NCI-H2081 (cell line): ENCODE measurements around the gene SIRT7.
"Not testable (repeated sequence)": the region's sequence is repeated elsewhere in the genome, so short reads cannot be mapped to it uniquely, and the experiment has no call there.

Experiments
- DNase-seq, 2 experiments: peaks; one replicate each; lab custom pipeline; 2025; lab: John Stamatoyannopoulos, UW

The SIRT7 gene

GRCh38 chr17:81920612-81921536 lies 2.9 kb upstream of the SIRT7 start:
- no peak for DNase-seq

GRCh38 chr17:81918832-81919545 lies 1.0 kb upstream of the SIRT7 start:
- DNase-seq: no peak

- not testable (repeated sequence) for DNase-seq
These were observed 325 bp upstream of the SIRT7 start for GRCh38 chr17:81918333-81918669.

GRCh38 chr17:81916234-81917001 lies 1.6 kb downstream of the SIRT7 start:
- no peak for DNase-seq

GRCh38 chr17:81915331-81915730 lies 2.6 kb downstream of the SIRT7 start:
- DNase-seq: no peak

- no peak for DNase-seq
These were observed 3.7 kb downstream of the SIRT7 start for GRCh38 chr17:81914103-81914850.

- DNase-seq: no peak
These were observed 4.4 kb downstream of the SIRT7 start for GRCh38 chr17:81913394-81914102.

- DNase-seq: no peak
These were observed 5.3 kb downstream of the SIRT7 start for GRCh38 chr17:81912441-81913309.

- no peak for DNase-seq
These were observed 6.0 kb downstream of the SIRT7 start for GRCh38 chr17:81911969-81912368.

GRCh38 chr17:81911277-81911961 lies 6.6 kb downstream of the SIRT7 start, which contains the start of gene PCYT2:
Gene PCYT2, minus strand, starts transcription at chr17:81911399. Its CDS starts 44 bp downstream, at chr17:81911355.
- DNase-seq: peak; percentile 91 to 97

GRCh38 chr17:81910840-81911276 lies 7.1 kb downstream of the SIRT7 start:
- no peak for DNase-seq

GRCh38 chr17:81909966-81910839 lies 7.8 kb downstream of the SIRT7 start:
- DNase-seq: peak in 1 of 2 experiments; percentile 22

GRCh38 chr17:81909231-81909630 lies 8.7 kb downstream of the SIRT7 start:
- no peak for DNase-seq

- DNase-seq: no peak
These were observed 9.2 kb downstream of the SIRT7 start for GRCh38 chr17:81908793-81909192.

- no peak for DNase-seq
These were observed 10.5 kb downstream of the SIRT7 start for GRCh38 chr17:81907219-81908145.

- DNase-seq: peak in 1 of 2 experiments; percentile 37
These were observed 11.3 kb downstream of the SIRT7 start for GRCh38 chr17:81906476-81907218.
